ENCODE results near the gene STK17A.

GRCh38 chr7:43637114-43637806 is 54.4 kb downstream of the STK17A start:
- no peak for TF ChIP-seq FOXM1 (IDR thresholded peaks at IDR 0.05; ENCODE audit: borderline replicate concordance)
- no peak for TF ChIP-seq BHLHE40 (IDR thresholded peaks at IDR 0.05; ENCODE audit: borderline replicate concordance)
- TF ChIP-seq NFRKB (IDR thresholded peaks at IDR 0.05) = no peak
- TF ChIP-seq SP1 (IDR thresholded peaks at IDR 0.05) = no peak

Data from HEK293T (cell line).